OCI-LY1 (cell line): Measurements from ENCODE around the gene DXO.

Experiments used
- H2AFZ ChIP-seq: fragments of 200-600 bp; sonication (generic), shearing (Covaris generic); 2 replicates; pipeline ENCODE4 v1.6.0; 2014; ENCODE audit warnings: antibody characterized with exemption, mild to moderate bottlenecking, low read length
- H3F3A ChIP-seq: fragments of 200-600 bp; sonication (generic), shearing (Covaris generic); 2 replicates; pipeline ENCODE4 v1.6.0; 2014; ENCODE audit warnings: mild to moderate bottlenecking, antibody characterized with exemption, low read length, moderate library complexity; ENCODE audit not compliant: insufficient read depth
- H3K27ac ChIP-seq: fragments of 200-600 bp; sonication (generic); 2 replicates; pipeline ENCODE4 v1.5.1; 2014; ENCODE audit warnings: low read length, mixed run types, mild to moderate bottlenecking, low read depth; ENCODE audit not compliant: poor library complexity, severe bottlenecking
- H3K27me3 ChIP-seq: fragments of 200-600 bp; sonication (generic); 2 replicates; pipeline ENCODE4 v1.6.0; 2014; ENCODE audit warnings: antibody characterized with exemption, mild to moderate bottlenecking, low read length, moderate library complexity; ENCODE audit not compliant: insufficient read depth
- H3K36me3 ChIP-seq: fragments of 200-600 bp; sonication (generic); 2 replicates; pipeline ENCODE4 v1.6.1; 2014; ENCODE audit warnings: mild to moderate bottlenecking, antibody characterized with exemption, low read length, moderate library complexity, mixed read lengths; ENCODE audit not compliant: insufficient read depth
- H3K4me1 ChIP-seq: fragments of 200-600 bp; sonication (generic); 2 replicates; pipeline ENCODE4 v1.5.1; 2014; ENCODE audit warnings: mild to moderate bottlenecking, low read length, moderate library complexity; ENCODE audit not compliant: insufficient read depth, severe bottlenecking
- H3K4me2 ChIP-seq: fragments of 200-600 bp; sonication (generic), shearing (Covaris generic); 2 replicates; pipeline ENCODE4 v1.6.1; 2014; ENCODE audit warnings: low read length
- H3K4me3 ChIP-seq: fragments of 200-600 bp; sonication (generic); 2 replicates; pipeline ENCODE4 v1.5.1; 2014; ENCODE audit warnings: low read length, low read depth, mild to moderate bottlenecking, mixed read lengths; ENCODE audit not compliant: poor library complexity, severe bottlenecking
- H3K79me2 ChIP-seq: fragments of 200-600 bp; shearing (Covaris generic); 2 replicates; pipeline ENCODE4 v1.6.1; 2016; ENCODE audit warnings: mixed run types, low read length, mixed read lengths; ENCODE audit not compliant: insufficient read depth
- H3K9ac ChIP-seq: fragments of 200-600 bp; sonication (generic), shearing (Covaris generic); 2 replicates; pipeline ENCODE4 v1.6.1; 2014; ENCODE audit warnings: mild to moderate bottlenecking, low read length, mixed read lengths
- H3K9me2 ChIP-seq: fragments of 200-600 bp; sonication (generic), shearing (Covaris generic); 2 replicates; pipeline ENCODE4 v1.6.1; 2014; ENCODE audit warnings: low read depth, mild to moderate bottlenecking, low read length, mixed read lengths
- H3K9me3 ChIP-seq: fragments of 200-600 bp; shearing (Covaris generic); 2 replicates; pipeline ENCODE4 v1.6.1; 2014; ENCODE audit warnings: low read length, mixed read lengths
- H4K20me1 ChIP-seq: fragments of 200-600 bp; sonication (generic), shearing (Covaris generic); 2 replicates; pipeline ENCODE4 v1.6.0; 2016; ENCODE audit warnings: mild to moderate bottlenecking, low read length; ENCODE audit not compliant: insufficient read depth
- EZH2 ChIP-seq: fragments of 200-600 bp; sonication (generic), shearing (Covaris generic); IDR thresholded peaks from 2 replicates; pipeline ENCODE4 v1.8.0; 2017; ENCODE audit warnings: borderline replicate concordance, mixed run types, mild to moderate bottlenecking, antibody characterized with exemption, low read length, moderate library complexity, mixed read lengths
- TF ChIP-seq, protein P1 (sequence below): fragments of 200-600 bp; sonication (generic), shearing (Covaris generic); IDR thresholded peaks from 2 replicates; pipeline ENCODE4 v1.5.1; 2017; ENCODE audit warnings: mild to moderate bottlenecking, antibody characterized with exemption, low read length, moderate library complexity, mixed read lengths

DXO gene

DNA sequence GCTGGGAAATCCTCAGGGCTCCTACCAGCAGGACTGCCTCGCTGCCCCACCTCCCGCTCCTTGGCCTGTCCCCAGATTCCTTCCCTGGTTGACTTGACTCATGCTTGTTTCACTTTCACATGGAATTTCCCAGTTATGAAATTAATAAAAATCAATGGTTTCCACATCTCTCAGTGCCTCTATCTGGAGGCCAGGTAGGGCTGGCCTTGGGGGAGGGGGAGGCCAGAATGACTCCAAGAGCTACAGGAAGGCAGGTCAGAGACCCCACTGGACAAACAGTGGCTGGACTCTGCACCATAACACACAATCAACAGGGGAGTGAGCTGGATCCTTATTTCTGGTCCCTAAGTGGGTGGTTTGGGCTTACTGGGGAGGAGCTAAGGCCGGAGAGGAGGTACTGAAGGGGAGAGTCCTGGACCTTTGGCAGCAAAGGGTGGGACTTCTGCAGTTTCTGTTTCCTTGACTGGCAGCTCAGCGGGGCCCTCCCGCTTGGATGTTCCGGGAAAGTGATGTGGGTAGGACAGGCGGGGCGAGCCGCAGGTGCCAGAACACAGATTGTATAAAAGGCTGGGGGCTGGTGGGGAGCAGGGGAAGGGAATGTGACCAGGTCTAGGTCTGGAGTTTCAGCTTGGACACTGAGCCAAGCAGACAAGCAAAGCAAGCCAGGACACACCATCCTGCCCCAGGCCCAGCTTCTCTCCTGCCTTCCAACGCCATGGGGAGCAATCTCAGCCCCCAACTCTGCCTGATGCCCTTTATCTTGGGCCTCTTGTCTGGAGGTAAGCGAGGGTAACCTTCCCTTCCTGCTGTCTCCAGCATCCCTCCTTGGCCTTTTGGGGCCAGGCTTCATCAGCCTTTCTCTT is 26.2 kb downstream of the DXO start, which contains the start of gene CFB:
Gene CFB (plus strand): TSS at position 589 of the 863 bp plus-strand sequence. CDS start 127 bp downstream, at position 716.
- no peak within 1 kb of the TSS for H3K9ac ChIP-seq
- H2AFZ ChIP-seq: no peak within 1 kb of the TSS
- H3F3A ChIP-seq: no peaks in the 10 kb centered on the region
- H3K4me2 ChIP-seq: no peak within 1 kb of the TSS
- no peaks in the 10 kb centered on the region for H3K4me1 ChIP-seq
- H3K4me3 ChIP-seq: no peak within 1 kb of the TSS
- H3K27me3 ChIP-seq: peaks cover 11% of the 10 kb centered on the region
- H3K9me2 ChIP-seq: no peaks in the 10 kb centered on the region
- TF ChIP-seq, protein P1, sequence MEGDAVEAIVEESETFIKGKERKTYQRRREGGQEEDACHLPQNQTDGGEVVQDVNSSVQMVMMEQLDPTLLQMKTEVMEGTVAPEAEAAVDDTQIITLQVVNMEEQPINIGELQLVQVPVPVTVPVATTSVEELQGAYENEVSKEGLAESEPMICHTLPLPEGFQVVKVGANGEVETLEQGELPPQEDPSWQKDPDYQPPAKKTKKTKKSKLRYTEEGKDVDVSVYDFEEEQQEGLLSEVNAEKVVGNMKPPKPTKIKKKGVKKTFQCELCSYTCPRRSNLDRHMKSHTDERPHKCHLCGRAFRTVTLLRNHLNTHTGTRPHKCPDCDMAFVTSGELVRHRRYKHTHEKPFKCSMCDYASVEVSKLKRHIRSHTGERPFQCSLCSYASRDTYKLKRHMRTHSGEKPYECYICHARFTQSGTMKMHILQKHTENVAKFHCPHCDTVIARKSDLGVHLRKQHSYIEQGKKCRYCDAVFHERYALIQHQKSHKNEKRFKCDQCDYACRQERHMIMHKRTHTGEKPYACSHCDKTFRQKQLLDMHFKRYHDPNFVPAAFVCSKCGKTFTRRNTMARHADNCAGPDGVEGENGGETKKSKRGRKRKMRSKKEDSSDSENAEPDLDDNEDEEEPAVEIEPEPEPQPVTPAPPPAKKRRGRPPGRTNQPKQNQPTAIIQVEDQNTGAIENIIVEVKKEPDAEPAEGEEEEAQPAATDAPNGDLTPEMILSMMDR: no peak
- no peak for TF ChIP-seq EZH2
- H3K27ac ChIP-seq: no peak within 1 kb of the TSS
- no peaks in the 10 kb centered on the region for H4K20me1 ChIP-seq
- no peaks in the 10 kb centered on the region for H3K79me2 ChIP-seq
- H3K36me3 ChIP-seq: no peaks in the 10 kb centered on the region
- no peaks in the 10 kb centered on the region for H3K9me3 ChIP-seq

DNA sequence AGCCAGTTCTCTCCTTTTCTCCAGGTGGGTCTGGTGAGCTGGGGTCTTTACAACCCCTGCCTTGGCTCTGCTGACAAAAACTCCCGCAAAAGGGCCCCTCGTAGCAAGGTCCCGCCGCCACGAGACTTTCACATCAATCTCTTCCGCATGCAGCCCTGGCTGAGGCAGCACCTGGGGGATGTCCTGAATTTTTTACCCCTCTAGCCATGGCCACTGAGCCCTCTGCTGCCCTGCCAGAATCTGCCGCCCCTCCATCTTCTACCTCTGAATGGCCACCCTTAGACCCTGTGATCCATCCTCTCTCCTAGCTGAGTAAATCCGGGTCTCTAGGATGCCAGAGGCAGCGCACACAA is 26.8 kb downstream of the DXO start:
- H3K9me2 ChIP-seq: no peaks in the 10 kb centered on the region
- H2AFZ ChIP-seq: no peak overlapping the region
- H3K36me3 ChIP-seq: no peaks in the 10 kb centered on the region
- no peaks in the 10 kb centered on the region for H3K4me1 ChIP-seq
- no peaks in the 10 kb centered on the region for H3K79me2 ChIP-seq
- no peaks in the 10 kb centered on the region for H4K20me1 ChIP-seq
- TF ChIP-seq EZH2: no peak
- TF ChIP-seq, protein P1: no peak
- H3K27ac ChIP-seq: no peak overlapping the region
- H3K9ac ChIP-seq: no peak overlapping the region
- no peaks in the 10 kb centered on the region for H3F3A ChIP-seq
- no peak overlapping the region for H3K4me3 ChIP-seq
- H3K9me3 ChIP-seq: no peaks in the 10 kb centered on the region
- no peak overlapping the region for H3K4me2 ChIP-seq
- H3K27me3 ChIP-seq: peaks cover 11% of the 10 kb centered on the region

DNA sequence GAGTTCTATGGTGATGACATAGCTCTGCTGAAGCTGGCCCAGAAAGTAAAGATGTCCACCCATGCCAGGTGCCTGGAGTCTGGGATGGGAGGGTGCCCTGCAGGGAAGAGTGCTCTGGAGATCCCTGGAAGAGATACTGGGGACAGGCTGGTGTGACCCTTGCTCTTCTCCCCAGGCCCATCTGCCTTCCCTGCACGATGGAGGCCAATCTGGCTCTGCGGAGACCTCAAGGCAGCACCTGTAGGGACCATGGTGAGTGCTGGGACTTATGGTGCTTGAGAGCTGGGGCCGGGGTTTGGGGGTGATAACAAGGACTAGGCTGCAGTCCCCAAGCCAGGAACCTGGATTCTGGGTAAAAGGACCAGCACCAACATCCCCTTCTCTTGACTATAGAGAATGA is 28.2 kb downstream of the DXO start:
- TF ChIP-seq, protein P1: no peak
- TF ChIP-seq EZH2: no peak
- H2AFZ ChIP-seq: no peak overlapping the region
- H3K27ac ChIP-seq: no peak overlapping the region
- H3K4me1 ChIP-seq: no peaks in the 10 kb centered on the region
- H3K36me3 ChIP-seq: no peaks in the 10 kb centered on the region
- H3F3A ChIP-seq: no peaks in the 10 kb centered on the region
- no peaks in the 10 kb centered on the region for H3K9me2 ChIP-seq
- H3K27me3 ChIP-seq: peaks cover 11% of the 10 kb centered on the region
- H3K9me3 ChIP-seq: no peaks in the 10 kb centered on the region
- H3K4me2 ChIP-seq: no peak overlapping the region
- no peaks in the 10 kb centered on the region for H4K20me1 ChIP-seq
- H3K4me3 ChIP-seq: no peak overlapping the region
- H3K9ac ChIP-seq: no peak overlapping the region
- H3K79me2 ChIP-seq: no peaks in the 10 kb centered on the region
